GM20431 (cell line): ENCODE measurements around the gene CPA2.

Experiments
- in situ Hi-C: fragments of 300-500 bp; cut with MseI, MboI; formaldehyde crosslinking; loops from one replicate; pipeline ENCODE4 v1.15.0; 2020; ENCODE audit warnings: low sequenced_read_pairs; ENCODE audit not compliant: unreplicated experiment

CPA2 gene

DNA sequence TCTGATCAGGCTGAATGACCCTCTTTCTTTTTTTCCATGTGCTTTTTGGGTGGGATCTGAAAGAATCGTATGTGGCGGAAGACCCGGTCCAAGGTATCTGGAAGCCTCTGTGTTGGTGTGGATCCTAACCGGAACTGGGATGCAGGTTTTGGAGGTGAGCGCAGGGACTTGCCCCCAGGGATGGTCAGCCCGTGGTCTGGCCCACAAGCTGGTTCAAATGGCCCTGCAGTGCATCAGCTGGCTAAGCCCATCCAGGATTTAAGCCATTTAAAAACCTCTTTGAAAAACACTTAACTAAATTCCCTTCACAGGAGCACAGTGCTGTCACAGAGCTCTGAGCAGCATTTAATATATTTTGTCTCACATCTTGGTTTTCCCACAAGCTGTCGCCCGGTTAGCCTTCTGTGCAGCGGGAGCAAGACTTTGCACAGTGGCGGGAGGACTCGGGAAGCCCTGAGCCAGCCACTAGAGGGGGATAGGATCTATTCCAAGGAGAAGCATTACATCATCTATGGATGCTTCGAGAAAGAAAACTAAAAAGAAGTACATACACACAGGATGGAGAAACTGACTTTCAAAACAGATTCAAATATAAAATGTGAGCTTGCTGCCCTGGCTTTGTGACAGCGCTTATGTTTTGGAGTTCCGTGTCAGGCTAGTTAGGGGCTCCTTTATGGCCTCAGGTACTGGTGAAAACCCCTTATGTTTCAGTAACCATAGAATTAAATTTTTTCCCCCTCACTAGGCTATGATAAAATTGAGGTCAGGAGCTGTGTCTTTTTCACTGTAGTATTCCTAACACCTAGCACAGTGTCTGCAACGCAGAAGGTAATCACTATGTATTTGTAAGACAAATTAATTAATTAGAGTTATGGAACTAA lies 11.3 kb downstream of the CPA2 start:
- in situ Hi-C loops: no loop called here

DNA sequence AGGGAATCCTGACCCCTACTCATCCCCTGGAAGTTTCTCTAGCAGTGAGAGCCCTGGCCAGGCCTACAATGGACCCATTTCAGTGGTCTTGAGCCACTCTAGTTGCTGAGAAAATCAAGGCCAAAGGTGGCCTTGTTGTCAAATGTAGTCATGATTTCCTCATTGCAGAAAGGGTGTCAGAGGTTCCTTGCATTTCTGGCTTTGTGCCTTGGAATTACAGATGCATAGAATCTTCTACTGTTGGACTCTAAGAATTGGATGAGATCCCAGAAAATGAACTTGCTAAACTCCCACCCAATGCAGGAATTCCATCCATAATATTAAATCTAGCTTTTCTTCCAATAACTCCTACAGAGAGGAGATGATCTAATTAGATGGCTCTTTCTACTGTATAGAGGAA lies 12.2 kb downstream of the CPA2 start:
- in situ Hi-C loops: no loop called here

DNA sequence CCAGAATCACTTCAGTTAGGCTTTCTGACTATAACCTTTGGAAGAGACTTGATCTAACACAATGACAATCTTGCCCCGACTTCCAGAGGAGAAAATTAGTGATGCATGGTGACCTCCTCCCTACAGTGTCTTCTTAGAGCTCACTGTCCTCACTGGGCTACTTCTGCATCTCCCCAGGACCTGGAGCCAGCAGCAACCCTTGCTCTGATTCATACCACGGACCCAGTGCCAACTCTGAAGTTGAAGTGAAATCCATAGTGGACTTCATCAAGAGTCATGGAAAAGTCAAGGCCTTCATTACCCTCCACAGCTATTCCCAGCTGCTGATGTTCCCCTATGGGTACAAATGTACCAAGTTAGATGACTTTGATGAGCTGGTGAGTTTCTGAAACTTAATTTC lies 12.6 kb downstream of the CPA2 start:
- in situ Hi-C loops: no loop called here

DNA sequence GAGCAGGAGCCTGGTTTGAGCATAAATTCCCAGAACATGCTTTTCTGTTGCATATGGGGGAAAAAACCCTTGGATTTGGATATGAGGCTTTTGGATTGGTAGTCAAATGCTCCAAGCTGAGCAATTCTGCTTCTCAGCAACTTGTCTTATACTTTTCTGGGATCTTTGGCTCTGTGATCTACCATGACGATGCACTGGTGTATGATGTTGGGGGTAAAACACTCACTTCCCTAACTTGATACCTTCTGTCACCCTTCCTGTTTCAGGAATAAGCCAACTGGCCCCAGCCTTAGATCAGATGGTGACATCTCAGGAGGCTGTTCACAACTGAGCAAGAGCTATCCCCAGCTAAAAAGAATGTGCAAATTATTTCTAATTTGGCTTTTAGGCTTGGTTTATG lies 13.2 kb downstream of the CPA2 start:
- in situ Hi-C loops: no loop called here

DNA sequence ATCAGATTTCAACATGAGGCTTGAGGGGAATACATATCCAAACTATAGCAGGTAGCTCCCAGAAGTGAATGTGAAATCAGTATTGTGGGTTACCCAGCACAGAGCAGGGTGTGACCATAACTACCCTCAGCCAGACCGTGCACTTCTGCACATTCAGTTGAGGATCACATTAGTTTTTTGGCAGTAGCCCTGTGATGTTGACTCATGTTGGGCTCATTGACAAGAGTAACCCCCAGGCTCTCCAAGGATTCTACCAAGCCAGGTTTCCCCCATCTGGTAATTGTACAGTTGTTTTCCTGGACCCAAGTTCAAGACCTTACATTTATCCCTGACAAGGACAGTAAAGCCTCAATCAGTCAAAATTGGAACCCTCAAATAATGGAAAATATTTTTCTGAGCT lies 14.6 kb downstream of the CPA2 start:
- in situ Hi-C loops: no loop called here

DNA sequence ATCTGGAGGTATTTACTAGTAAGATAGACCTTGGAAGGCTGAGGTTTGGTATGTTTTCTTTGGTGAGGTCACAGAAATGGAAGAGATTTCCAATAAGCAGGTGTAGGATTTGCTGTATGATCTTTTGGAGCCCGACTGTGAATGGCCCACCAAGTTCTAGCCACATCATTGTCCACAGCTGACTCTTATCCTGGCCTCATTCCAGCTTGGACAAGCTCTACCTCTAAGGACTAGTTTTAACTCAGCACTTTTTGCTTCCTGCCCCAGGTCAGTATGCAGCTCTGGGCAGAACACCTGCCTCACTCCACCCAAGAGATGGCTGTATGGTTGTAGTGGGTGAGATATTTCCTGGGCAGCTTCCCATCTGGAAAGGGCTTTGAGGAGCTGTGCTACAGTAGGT lies 20.2 kb downstream of the CPA2 start:
- in situ Hi-C loops: no loop called here

DNA sequence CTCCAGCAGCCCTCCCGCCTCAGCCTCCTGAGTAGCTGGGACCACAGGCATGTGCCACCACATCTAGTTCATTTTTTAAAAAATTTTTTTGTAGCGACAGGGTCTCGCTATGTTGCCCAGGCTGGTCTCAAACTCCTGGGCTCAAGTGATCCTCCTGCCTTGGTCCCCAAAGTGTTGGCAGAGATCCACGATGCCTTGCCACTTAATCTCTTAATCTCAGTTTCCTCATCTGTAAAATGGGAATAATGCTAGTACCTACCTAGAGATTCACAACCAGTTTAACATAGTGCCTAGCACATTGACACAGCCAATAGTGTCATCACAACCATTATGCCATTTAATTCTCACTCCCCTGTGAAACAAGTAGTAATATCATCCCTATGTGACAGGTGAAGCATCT lies 21.5 kb downstream of the CPA2 start:
- in situ Hi-C loops: no loop called here

DNA sequence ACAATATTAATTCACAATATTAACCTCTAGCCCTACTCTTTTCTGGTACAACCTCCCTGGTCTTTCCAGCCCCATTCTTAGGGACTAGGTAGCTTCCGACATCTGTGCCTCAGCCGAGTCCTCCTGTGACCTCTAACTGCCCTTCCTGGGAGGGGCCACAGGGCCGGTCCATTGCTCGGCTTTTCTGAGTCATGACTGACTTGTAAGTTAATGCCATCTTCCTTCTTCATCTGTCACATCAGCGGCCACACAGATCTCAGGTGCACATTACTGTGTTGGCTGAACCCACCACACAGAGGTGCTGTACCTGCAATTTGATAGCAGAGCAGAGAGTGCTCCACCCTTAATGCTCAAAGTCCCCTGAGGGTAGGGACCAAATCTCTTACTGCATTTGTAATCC lies 22.2 kb downstream of the CPA2 start:
- in situ Hi-C loops: no loop called here

DNA sequence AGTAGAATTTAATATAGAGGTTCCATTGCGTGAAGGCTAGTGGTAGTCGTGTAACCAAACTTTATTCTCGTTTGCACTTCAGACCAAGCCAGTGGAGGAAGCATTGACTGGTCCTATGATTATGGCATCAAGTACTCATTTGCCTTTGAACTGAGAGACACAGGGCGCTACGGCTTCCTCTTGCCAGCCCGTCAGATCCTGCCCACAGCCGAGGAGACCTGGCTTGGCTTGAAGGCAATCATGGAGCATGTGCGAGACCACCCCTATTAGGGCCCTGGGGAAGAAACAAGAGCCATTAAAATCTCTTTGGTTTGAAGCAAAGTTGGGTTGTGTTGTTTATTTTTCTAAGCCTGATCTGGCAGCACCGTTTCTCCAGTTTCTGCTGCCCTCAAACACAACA lies 22.8 kb downstream of the CPA2 start:
- in situ Hi-C loops: no loop called here

DNA sequence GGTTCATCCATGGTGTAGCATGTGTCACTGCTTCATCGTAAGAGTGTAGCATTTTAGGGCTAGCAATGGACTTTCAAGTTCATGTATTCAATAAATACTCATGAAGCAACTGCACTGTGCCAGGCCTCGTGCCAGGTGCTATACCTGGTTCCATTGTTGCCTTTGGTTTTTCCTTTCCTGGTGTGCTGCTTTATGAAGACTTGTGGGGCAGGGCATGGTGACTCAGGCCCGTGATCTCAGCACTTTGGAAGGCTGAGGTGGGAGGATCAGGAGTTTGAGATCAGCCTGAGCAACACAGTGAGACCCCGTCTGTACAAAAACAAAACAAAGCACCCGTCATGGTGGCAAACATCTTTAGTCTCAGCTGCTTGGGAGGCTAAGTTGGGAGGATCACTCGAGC lies 24.1 kb downstream of the CPA2 start:
- in situ Hi-C loops: no loop called here

DNA sequence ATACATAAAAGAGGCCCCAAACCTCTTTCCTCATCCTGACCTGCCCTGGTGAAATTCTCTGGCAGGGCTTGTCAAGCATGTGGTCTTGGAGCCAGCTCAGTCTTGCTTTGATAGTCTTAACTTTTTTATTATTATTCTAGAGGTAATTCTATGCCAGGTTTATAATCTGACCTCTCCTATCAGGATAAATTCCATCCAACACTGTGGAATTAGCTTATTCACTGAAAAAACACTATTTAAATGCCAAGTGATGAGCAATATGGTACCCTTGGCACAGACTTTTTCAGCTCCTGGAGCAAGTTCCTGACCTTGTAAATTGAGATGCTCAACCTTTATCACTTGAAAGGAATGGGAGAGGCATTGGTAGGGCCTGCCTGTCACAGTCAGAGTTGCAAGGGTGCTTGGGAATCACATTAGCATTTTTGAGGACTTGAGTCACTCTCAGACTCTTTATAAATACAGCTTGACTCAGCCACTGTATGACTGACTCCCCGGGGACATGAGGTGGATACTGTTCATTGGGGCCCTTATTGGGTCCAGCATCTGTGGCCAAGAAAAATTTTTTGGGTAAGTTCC lies 26.1 kb downstream of the CPA2 start, which contains the start of gene CPA4:
Gene CPA4, plus strand, starts transcription at position 480 of the 576 bp plus-strand sequence. Its CDS starts 20 bp downstream, at position 500.
- in situ Hi-C loops: no loop called here

DNA sequence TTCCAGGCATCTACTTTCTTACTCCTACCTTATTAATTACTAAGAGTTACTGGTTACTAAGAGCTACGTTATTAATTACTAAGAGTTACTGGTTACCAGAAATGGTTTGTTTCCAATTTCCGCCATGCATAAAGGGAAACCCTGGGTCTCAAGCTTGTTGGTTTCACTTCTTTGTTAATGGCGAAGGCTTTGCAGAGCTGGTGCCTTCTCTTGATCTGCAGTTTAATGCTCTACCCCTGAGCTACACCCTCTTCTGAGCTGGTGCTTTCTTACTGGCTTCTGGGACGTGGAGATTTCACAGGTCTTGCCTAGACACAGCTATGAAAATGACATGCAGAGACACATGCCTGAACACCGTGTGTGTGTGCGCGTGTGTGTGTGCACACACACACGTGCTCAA lies 26.9 kb downstream of the CPA2 start:
- in situ Hi-C loops: no loop called here

DNA sequence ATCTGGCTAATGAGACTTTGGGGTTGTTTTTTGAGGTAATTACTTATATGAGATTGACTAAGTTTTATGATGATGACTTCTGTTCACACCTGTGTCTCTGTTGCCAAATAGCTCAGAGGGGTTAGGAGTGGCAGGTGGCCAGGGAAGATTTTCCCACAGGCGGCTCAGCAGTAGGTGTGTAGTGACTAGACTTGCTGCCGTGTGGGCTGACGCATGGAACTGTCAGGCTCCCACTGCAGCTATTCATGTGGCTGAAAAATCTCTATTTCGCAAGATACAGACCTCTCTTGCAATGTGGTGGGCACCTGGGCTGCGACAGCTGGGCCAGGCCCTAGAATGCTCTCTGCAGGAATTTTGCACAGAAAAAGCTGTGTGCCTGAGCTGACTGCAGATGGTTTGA lies 27.7 kb downstream of the CPA2 start:
- in situ Hi-C loops: no loop called here

DNA sequence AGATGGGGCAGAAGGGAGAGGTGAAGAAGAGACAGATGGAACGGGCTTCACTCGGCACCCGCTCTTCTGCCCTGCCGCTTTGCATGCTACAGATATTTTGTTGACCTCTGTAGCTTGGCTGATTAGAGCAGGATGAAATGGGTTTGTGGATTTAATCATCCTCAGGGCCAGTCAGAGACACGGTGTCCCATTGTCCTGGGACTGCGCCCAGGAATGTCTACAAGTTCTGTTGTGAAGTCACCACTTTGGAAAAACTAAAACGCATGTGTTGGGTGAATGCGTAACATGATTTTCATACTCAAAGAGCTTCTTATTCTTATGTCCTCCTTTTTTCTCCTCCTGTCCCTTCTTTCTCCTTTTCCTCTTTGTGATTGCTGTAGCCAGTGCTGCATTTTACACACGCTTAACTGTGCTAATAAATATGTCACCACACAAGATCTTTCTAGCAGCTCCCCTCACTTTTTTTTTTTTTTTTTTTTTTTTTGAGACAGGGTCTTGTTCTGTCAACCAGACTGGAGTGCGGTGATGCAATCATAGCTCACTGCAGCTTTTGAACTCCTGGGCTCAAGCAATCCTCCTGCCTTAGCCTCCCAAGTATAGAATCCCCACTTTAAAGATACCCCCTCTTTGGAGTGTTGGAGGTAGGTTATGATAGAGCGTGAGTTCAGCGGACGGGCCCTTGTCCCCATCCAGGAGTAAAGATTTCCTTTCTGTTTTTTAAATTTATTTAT lies 29.7 kb downstream of the CPA2 start:
- in situ Hi-C loops: no loop called here

DNA sequence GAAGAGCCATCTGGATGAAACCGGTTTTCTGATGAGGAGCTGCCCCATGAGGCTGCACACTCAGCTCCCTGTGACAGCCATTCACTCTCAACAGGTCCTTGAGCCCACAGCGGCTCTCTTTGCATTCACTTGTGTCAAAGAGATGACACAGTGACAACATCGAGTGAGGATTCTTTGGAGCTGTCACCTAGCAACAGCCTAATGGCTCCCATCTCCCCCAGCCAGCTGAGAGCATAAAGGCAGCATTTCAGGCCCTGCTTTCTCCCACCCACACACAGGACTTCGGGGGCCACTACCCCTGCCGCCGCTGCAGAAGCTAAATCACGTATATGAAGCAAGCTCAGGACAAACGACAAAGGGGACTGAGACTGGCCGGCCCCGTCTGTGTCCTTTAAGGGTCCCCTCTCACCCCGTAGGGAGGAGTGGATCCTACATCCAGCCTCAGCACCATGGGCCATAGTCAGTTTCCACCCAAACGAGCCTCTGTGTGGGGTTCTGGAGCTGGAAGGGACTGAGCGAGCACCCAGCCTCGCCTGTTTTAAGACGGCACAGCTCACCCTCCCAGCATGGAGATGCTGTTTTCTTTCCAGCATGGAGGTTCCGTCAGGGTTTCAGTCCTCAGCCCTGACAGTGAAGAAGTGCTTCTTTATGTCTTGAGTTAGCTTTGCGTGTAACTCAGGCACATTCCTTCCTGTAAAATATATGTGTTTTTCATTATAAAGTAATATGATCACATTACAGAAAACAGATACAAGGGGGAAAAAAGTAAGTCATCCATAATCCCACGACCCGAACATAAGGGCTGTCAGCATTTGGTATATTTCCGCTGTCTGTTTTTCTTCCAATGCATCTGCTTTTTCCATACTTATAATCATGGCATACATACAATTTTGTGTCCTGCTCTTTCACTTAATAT lies 31.2 kb downstream of the CPA2 start:
- in situ Hi-C loops: no loop called here

DNA sequence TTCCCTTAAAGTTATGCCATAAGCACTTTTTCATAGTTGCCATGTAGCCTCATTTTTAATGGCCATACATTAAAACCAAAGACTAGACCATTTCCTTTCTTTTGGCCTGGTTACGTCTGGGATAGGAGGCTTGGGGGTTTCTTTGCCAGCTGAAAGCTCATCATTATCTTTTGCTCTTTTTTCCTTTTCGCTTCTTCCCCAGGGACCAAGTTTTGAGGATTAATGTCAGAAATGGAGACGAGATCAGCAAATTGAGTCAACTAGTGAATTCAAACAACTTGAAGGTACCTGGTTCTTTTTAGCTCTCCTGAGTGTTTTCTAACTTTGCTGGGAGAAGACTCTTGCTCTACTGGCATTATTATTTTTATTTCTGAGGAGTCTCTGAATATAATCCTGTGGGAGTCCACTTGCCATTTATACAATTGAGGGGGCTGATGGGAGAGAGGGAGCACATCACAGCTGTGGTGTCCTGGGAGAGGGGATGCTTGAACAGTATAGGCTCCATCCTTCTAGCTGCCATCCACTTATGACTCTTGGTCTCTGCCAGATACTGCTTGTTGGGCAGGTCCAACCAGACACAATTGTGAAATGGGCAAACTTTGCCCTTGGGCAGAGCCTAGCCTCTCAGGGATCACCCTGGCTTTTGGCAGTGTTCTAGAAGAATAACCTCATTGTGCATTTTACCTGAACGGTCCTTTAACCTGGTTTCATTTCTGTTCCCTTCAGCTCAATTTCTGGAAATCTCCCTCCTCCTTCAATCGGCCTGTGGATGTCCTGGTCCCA lies 32.1 kb downstream of the CPA2 start:
- in situ Hi-C loops: no loop called here

DNA sequence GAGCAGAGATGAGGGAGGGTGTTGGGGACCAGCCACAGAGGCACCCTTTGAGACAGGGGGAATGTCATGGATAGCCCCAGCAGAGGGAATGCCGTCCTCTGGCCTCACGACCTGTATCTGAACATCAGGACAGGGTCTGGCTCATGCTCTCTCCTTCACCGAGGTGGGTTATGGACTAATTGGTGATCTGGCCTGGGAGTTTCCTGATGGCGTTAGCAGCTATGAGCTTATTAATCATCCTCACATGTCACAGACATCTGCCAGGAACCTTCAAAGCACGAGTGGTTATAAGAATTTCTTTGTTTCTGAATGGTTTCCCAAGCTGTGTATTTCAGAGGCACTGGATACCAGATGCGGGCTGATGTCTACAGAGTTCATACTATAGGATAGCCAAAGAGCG lies 33.2 kb downstream of the CPA2 start:
- in situ Hi-C loops: no loop called here

DNA sequence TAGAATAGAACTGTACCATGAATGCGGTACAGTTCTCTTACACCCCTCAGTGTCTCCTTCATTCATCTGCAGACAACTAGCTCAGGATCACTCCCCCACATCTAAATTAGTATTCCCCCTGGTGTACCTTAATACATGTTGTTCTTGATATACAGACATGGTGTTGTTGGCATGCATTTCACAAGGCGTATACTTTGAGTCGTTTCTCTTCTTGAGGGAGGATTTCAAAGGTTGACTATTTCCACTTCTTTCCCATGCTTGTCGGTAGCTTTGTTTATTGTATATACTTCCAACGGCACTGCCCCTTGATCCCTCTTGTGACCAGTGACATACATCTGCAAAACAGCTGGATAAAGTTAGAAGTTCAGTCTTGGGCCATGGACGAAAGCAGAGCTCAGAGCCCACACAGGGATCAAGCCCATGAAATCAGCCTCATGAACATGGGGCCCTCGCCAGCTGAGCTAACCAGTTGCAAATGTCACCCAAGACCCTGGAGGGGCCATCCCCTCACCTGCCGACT lies 34.9 kb downstream of the CPA2 start:
- in situ Hi-C loops: no loop called here

DNA sequence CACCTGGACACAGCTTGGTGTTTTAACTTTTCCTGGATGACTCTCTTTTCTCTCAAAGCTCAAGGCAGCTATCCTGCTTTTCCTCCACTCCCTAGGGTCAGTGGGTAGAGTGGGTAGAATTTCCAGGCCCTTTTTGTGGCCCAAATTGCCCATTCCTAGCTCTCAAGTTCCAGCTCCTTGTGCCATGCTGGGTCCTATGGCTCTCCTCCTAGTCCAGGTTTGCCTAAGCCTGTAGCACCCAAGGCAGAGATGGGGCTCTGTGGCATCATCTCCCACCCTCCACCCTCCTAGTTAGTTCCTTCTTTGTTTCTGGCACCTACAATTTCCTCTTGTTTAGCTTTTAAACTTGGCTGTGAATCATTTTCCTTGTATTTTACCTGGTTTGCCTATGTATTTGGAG lies 36.0 kb downstream of the CPA2 start:
- in situ Hi-C loops: no loop called here
